ENCODE results near the gene MYO18B. TPM values are rescaled to one million over a fixed set of nuclear protein-coding genes. Genes with fewer than 3 reads are reported as not detected.

Gene MYO18B
- total and polyA plus RNA-seq, 2 experiments from 2014 or later = 35.6 to 178 TPM

DNA sequence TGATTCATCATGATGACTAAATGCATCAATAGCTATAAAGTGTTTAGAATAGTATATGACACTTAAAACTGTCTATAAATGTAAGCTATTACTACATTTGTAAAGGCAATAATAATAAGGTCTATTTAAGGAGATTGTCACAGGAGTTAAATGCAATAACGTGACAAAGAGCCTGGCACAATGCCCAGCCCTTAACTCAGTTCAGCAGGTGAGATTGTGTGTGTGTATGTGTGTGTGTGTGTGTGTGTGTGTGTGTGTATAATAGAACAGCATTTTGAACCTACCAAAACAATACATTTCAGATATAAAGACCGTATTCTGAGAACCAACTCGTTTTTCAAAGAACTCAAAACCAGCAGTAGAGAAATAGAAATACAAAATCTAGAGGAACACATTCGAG lies 177.5 kb downstream of the MYO18B start:
- no peak overlapping the region for H3K4me3 ChIP-seq
- H3K36me3 ChIP-seq = peaks cover 51% of the 10 kb centered on the region
- DNase-seq (ENCODE audit: low read depth in 1 of 2, low spot score in 1 of 2) = no peak
- no peak for TF ChIP-seq CTCF (IDR thresholded peaks at IDR 0.05; ENCODE audit: low read depth, low read length)
- H3K9me3 ChIP-seq (ENCODE audit: low read depth) = no peaks in the 10 kb centered on the region
- H3K27ac ChIP-seq = no peak overlapping the region
- H3K27me3 ChIP-seq = no peaks in the 10 kb centered on the region
- H3K4me1 ChIP-seq (ENCODE audit: low read depth) = no peaks in the 10 kb centered on the region

DNA sequence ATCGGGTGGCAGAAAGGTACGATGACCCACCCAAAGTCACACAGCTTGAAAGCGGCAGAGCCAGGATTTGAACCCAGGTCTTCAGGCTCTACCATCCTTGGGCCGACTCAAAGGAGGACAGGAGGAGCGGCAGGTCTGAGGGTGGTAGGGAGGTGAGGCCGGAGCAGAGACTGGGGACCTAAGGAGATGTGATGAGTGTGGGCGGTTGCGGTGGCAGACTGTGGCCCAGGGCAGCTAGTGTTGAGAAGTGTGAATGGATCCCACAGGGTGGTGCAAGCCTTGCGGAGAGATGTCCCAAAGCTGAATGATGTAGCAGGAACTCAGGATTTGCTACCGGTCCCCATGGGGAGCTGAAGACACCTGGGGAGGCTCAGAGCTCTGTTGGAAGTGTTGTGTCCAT lies 180.2 kb downstream of the MYO18B start:
- H3K9me3 ChIP-seq (ENCODE audit: low read depth) = no peaks in the 10 kb centered on the region
- H3K36me3 ChIP-seq = peaks cover 44% of the 10 kb centered on the region
- H3K27me3 ChIP-seq = no peaks in the 10 kb centered on the region
- H3K27ac ChIP-seq = no peak overlapping the region
- no peak for TF ChIP-seq CTCF (IDR thresholded peaks at IDR 0.05; ENCODE audit: low read depth, low read length)
- no peaks in the 10 kb centered on the region for H3K4me1 ChIP-seq (ENCODE audit: low read depth)
- no peak for DNase-seq (ENCODE audit: low read depth in 1 of 2, low spot score in 1 of 2)
- no peak overlapping the region for H3K4me3 ChIP-seq

DNA sequence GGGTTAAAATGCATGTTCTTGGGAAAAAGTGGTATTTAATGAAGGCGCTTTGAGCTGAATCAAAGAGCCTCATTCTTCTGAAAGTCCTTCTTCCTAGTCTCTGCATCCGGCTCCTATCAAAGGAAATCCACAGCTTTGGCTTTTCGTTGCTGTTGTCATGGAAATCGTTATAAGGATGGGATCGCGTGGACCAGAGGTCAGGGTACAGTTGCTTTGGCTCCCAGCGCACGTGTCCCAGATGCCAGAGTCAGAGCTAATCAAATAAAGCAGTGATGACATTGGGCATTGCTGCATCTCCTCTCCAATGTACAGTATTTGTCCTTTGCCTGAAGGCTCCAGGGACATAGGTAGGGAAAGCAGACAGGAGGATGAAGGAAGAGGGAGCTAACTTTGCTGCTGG lies 181.9 kb downstream of the MYO18B start:
- H3K27ac ChIP-seq = no peak overlapping the region
- no peaks in the 10 kb centered on the region for H3K27me3 ChIP-seq
- no peak overlapping the region for H3K4me3 ChIP-seq
- no peaks in the 10 kb centered on the region for H3K9me3 ChIP-seq (ENCODE audit: low read depth)
- peaks cover 48% of the 10 kb centered on the region for H3K36me3 ChIP-seq
- no peaks in the 10 kb centered on the region for H3K4me1 ChIP-seq (ENCODE audit: low read depth)
- DNase-seq (ENCODE audit: low read depth in 1 of 2, low spot score in 1 of 2) = no peak
- TF ChIP-seq CTCF (IDR thresholded peaks at IDR 0.05; ENCODE audit: low read depth, low read length) = no peak

DNA sequence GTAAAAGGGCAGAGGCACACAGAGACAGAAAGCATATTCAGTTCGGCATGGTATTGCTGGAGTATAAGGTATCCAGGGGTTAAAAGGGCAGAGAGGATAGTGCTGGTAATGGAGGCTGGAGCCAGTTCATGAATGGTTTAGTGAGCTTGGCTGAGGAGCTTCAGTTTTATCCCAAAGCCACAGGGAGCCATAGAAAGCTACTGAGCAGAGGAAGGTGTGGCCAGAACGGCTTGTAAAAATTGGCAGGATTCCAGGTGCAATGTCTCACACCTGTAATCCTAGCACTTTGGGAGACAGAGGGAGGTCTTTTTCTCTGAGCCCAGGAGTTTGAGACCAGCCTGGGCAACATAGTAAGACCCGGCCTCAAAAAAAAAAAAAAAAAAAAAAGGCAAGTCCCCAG lies 186.1 kb downstream of the MYO18B start:
- no peaks in the 10 kb centered on the region for H3K4me1 ChIP-seq (ENCODE audit: low read depth)
- H3K36me3 ChIP-seq = peaks cover 28% of the 10 kb centered on the region
- no peaks in the 10 kb centered on the region for H3K27me3 ChIP-seq
- H3K27ac ChIP-seq = no peak overlapping the region
- no peak overlapping the region for H3K4me3 ChIP-seq
- no peak for TF ChIP-seq CTCF (IDR thresholded peaks at IDR 0.05; ENCODE audit: low read depth, low read length)
- DNase-seq (ENCODE audit: low read depth in 1 of 2, low spot score in 1 of 2) = no peak
- no peaks in the 10 kb centered on the region for H3K9me3 ChIP-seq (ENCODE audit: low read depth)

- H3K27me3 ChIP-seq = no peaks in the 10 kb centered on the region
- no peaks in the 10 kb centered on the region for H3K4me1 ChIP-seq (ENCODE audit: low read depth)
- no peak for DNase-seq (ENCODE audit: low read depth in 1 of 2, low spot score in 1 of 2)
- H3K36me3 ChIP-seq = peaks cover 19% of the 10 kb centered on the region
- TF ChIP-seq CTCF (IDR thresholded peaks at IDR 0.05; ENCODE audit: low read depth, low read length) = no peak
- H3K27ac ChIP-seq = no peak overlapping the region
- H3K9me3 ChIP-seq (ENCODE audit: low read depth) = no peaks in the 10 kb centered on the region
- no peak overlapping the region for H3K4me3 ChIP-seq
Measured at GRCh38 chr22:25929321-25929878, 187.4 kb downstream of the MYO18B start.

DNA sequence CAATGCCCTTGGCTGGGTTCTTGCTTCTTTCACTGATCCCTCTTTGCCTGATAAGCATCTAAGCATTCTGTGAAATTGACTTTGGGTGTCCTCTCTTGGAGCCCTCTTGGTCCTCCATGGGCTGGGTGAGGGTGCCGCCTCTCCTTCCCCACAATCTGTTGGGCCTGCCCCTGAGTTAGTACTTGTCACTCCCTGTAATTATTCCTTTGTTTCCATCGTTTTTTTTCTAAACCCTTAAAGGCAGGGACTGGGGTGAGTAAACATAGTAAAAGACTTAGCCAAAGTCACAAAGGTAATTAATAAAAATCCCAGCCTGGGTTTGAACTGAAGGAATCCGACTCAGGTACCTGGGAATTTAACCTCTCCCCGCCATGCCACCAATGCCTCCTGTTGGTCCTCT lies 188.1 kb downstream of the MYO18B start:
- Histone ChIP-seq H3K9me3 (ENCODE audit: low read depth) (no peaks in the 10 kb centered on the region), H3K27ac (no peak overlapping the region), H3K4me3 (no peak overlapping the region), H3K36me3 (peaks cover 23% of the 10 kb centered on the region), H3K4me1 (ENCODE audit: low read depth) (no peaks in the 10 kb centered on the region), H3K27me3 (no peaks in the 10 kb centered on the region)
- no peak for TF ChIP-seq CTCF (IDR thresholded peaks at IDR 0.05; ENCODE audit: low read depth, low read length)
- no peak for DNase-seq (ENCODE audit: low read depth in 1 of 2, low spot score in 1 of 2)

All from cardiac muscle cell (in vitro differentiated cells and primary cell).